ENCODE results near the gene SH3GL3.

GRCh38 chr15:83444936-83445335 is 2.2 kb upstream of the SH3GL3 start:
- no peak for TF ChIP-seq POLR2A (IDR thresholded peaks at IDR 0.05; ENCODE audit: low read length)
- no peak for TF ChIP-seq GATA1 (IDR thresholded peaks at IDR 0.05; ENCODE audit: low read depth, low read length)
